SK-N-SH (cell line): ENCODE results near the gene ZIC2. TPM values are rescaled to one million over a fixed set of nuclear protein-coding genes. Genes with fewer than 3 reads are reported as not detected.

Experiments used
- CTCF ChIA-PET: fragments of 300-600, 350-600 bp; formaldehyde crosslinking; extraction: SDS; loops from one replicate; lab custom pipeline; 2021; lab: Yijun Ruan, JAX
- POLR2A ChIA-PET: fragments of 350-600 bp; sonication (Branson Sonifier 250); formaldehyde crosslinking; extraction: SDS; loops from one replicate; lab custom pipeline; 2020; ENCODE audit warnings: antibody characterized with exemption, inconsistent platforms; lab: Yijun Ruan, JAX
- DNase-seq: peaks from one replicate; pipeline ENCODE4 v3.0.0; 2012
- H2AFZ ChIP-seq: fragments of 200-600 bp; sonication (generic); 2 replicates; pipeline ENCODE4 v1.8.1; 2016; ENCODE audit warnings: antibody characterized with exemption, mild to moderate bottlenecking, low read depth
- H3F3A ChIP-seq: fragments of 200-600 bp; sonication (generic); replicated peaks from 2 replicates; pipeline ENCODE3; 2016; ENCODE audit warnings: antibody characterized with exemption, mild to moderate bottlenecking; ENCODE audit not compliant: insufficient read depth
- H3K27ac ChIP-seq, 2 experiments: fragments of 200-500 bp in 1 of 2; fragments of 200-600 bp in 1 of 2; sonication (Bioruptor generic) in 1 of 2; sonication (generic), shearing (Covaris generic) in 1 of 2; 2 replicates each; pipeline versions ENCODE4 v1.5.1 to v1.6.1; 2014 to 2016; ENCODE audit warnings: low read depth in 2 of 2, inconsistent platforms in 1 of 2, low read length in 1 of 2, mild to moderate bottlenecking in 1 of 2, mixed read lengths in 1 of 2
- H3K27me3 ChIP-seq: fragments of 200-600 bp; sonication (generic), shearing (Covaris generic); 2 replicates; pipeline ENCODE4 v1.6.1; 2016; ENCODE audit warnings: mixed run types; ENCODE audit not compliant: insufficient read depth
- H3K36me3 ChIP-seq, 2 experiments: fragments of 200-500 bp in 1 of 2; fragments of 200-600 bp in 1 of 2; sonication (Bioruptor generic) in 1 of 2; sonication (generic) in 1 of 2; replicated peaks in 1 of 2; 2 replicates each; pipeline versions ENCODE3 to v1.5.1; 2014 to 2016; ENCODE audit warnings: low read length in 1 of 2, mild to moderate bottlenecking in 1 of 2; ENCODE audit not compliant: insufficient read depth in 2 of 2, control insufficient read depth in 1 of 2
- H3K4me1 ChIP-seq, 2 experiments: fragments of 200-500 bp in 1 of 2; fragments of 200-600 bp in 1 of 2; sonication (Bioruptor generic) in 1 of 2; sonication (generic), shearing (Covaris generic) in 1 of 2; 2 replicates each; pipeline versions ENCODE4 v1.5.1 to v1.6.1; 2014 to 2016; ENCODE audit warnings: low read depth in 1 of 2, low read length in 1 of 2, mixed run types in 1 of 2; ENCODE audit not compliant: insufficient read depth in 2 of 2, control insufficient read depth in 1 of 2
- H3K4me2 ChIP-seq: fragments of 200-600 bp; sonication (generic), shearing (Covaris generic); 2 replicates; pipeline ENCODE4 v1.6.1; 2017; ENCODE audit warnings: mixed run types
- H3K4me3 ChIP-seq, 2 experiments: fragments of 200-500 bp in 1 of 2; fragments of 200-600 bp in 1 of 2; sonication (Bioruptor generic) in 1 of 2; sonication (generic), shearing (Covaris generic) in 1 of 2; 2 replicates each; pipeline versions ENCODE4 v1.5.1 to v1.8.1; 2014 to 2016; ENCODE audit warnings: low read depth in 2 of 2, inconsistent platforms in 1 of 2, low read length in 1 of 2, mild to moderate bottlenecking in 1 of 2, mixed read lengths in 1 of 2, moderate library complexity in 1 of 2
- H3K79me2 ChIP-seq: fragments of 200-600 bp; sonication (generic); 2 replicates; pipeline ENCODE4 v1.8.1; 2017; ENCODE audit warnings: mild to moderate bottlenecking; ENCODE audit not compliant: insufficient read depth
- H3K9ac ChIP-seq: fragments of 200-600 bp; sonication (generic); 2 replicates; pipeline ENCODE4 v1.6.1; 2017; ENCODE audit warnings: mixed run types
- H3K9me2 ChIP-seq: fragments of 200-600 bp; sonication (generic); 2 replicates; pipeline ENCODE4 v1.6.1; 2017; ENCODE audit warnings: mixed run types
- H3K9me3 ChIP-seq: fragments of 200-600 bp; sonication (generic); 2 replicates; pipeline ENCODE4 v1.6.1; 2017; ENCODE audit warnings: mixed run types, mild to moderate bottlenecking, moderate library complexity
- H4K20me1 ChIP-seq: fragments of 200-600 bp; sonication (generic); 2 replicates; pipeline ENCODE4 v1.6.1; 2017; ENCODE audit warnings: mild to moderate bottlenecking, mixed run types; ENCODE audit not compliant: insufficient read depth
- ELF1 ChIP-seq: IDR thresholded peaks from 2 replicates; pipeline ENCODE4 v1.4.0; 2012
- EZH2phosphoT487 ChIP-seq: fragments of 200-600 bp; sonication (generic); IDR thresholded peaks from 2 replicates; pipeline ENCODE4 v1.6.1; 2017; ENCODE audit warnings: low read depth, mixed run types, mild to moderate bottlenecking, antibody characterized with exemption, moderate library complexity, borderline replicate concordance
- FOXM1 ChIP-seq: IDR thresholded peaks from 2 replicates; pipeline ENCODE4 v1.4.0; 2012; ENCODE audit warnings: low read depth, mild to moderate bottlenecking
- GATA2 ChIP-seq: sonication (generic); formaldehyde crosslinking; IDR thresholded peaks from 2 replicates; pipeline ENCODE4 v1.5.0; 2020; ENCODE audit warnings: mild to moderate bottlenecking, missing genetic modification reagents
- JUND ChIP-seq: IDR thresholded peaks from 2 replicates; pipeline ENCODE4 v1.4.0; 2012
- MAX ChIP-seq: IDR thresholded peaks from 2 replicates; pipeline ENCODE4 v1.4.0; 2012; ENCODE audit warnings: low read depth
- NRF1 ChIP-seq: IDR thresholded peaks from 2 replicates; pipeline ENCODE4 v1.6.1; 2012; ENCODE audit warnings: low read depth, mild to moderate bottlenecking, low read length
- POLR2AphosphoS5 ChIP-seq: IDR thresholded peaks from 2 replicates; pipeline ENCODE4 v1.6.1; 2012; ENCODE audit warnings: low read depth, low read length
- RCOR1 ChIP-seq: fragments of 150-350 bp; IDR thresholded peaks from 2 replicates; pipeline ENCODE4 v1.6.1; 2017; ENCODE audit warnings: antibody characterized with exemption, low read length
- RFX5 ChIP-seq: IDR thresholded peaks from 2 replicates; pipeline ENCODE4 v1.6.1; 2012; ENCODE audit warnings: mild to moderate bottlenecking, improper control_type of control experiment, low read length
- RXRA ChIP-seq: IDR thresholded peaks from 2 replicates; pipeline ENCODE4 v1.4.0; 2012; ENCODE audit warnings: low read depth, mild to moderate bottlenecking, borderline replicate concordance
- SIN3A ChIP-seq: IDR thresholded peaks from 2 replicates; pipeline ENCODE4 v1.6.1; 2012; ENCODE audit warnings: low read depth, mild to moderate bottlenecking, low read length, moderate library complexity, borderline replicate concordance
- TAF1 ChIP-seq: IDR thresholded peaks from 2 replicates; pipeline ENCODE4 v1.6.1; 2012; ENCODE audit warnings: low read depth, mild to moderate bottlenecking, low read length, moderate library complexity, borderline replicate concordance
- USF2 ChIP-seq: fragments of 150-350 bp; IDR thresholded peaks from 2 replicates; pipeline ENCODE4 v1.6.1; 2017; ENCODE audit warnings: antibody characterized with exemption, low read length, low read depth, borderline replicate concordance
- ZBTB33 ChIP-seq: IDR thresholded peaks from 2 replicates; pipeline ENCODE4 v1.4.0; 2012; ENCODE audit warnings: low read depth, borderline replicate concordance
- WGBS: methylation state at CpG from one replicate; pipeline ENCODE4 v1.1.6; 2017; ENCODE audit warnings: low lambda C conversion rate; 5-methylcytosine and 5-hydroxymethylcytosine counted together
- polyA plus RNA-seq, 3 experiments: library from polyadenylated mRNA; depleted of rRNA; stranded (reverse); fragments of >200 nt; gene quantifications; 2 replicates each; pipeline ENCODE4 v1.2.3, GENCODE V29; 2012

The ZIC2 gene
- polyA plus RNA-seq, 1 of the 3 experiments (the other 2 are of a cell fraction), result not detected

GRCh38 chr13:99992949-99993351 lies 11.4 kb downstream of the ZIC2 start:
- TF ChIP-seq NRF1, result no peak
- TF ChIP-seq POLR2AphosphoS5, result no peak
- no peak for TF ChIP-seq ELF1
- TF ChIP-seq GATA2, result no peak
- TF ChIP-seq SIN3A, result no peak
- TF ChIP-seq RXRA, result no peak
- no peak for TF ChIP-seq TAF1
- no peak for TF ChIP-seq EZH2phosphoT487
- TF ChIP-seq FOXM1, result no peak
- TF ChIP-seq USF2, result no peak
- no peak for TF ChIP-seq RCOR1
- no peak for TF ChIP-seq RFX5
- no peak for TF ChIP-seq ZBTB33
- TF ChIP-seq JUND, result no peak
- TF ChIP-seq MAX, result no peak
- Histone ChIP-seq H3K27ac (no peak overlapping the region), H2AFZ (no peak overlapping the region), H3K27me3 (peaks cover 99% of the 10 kb centered on the region), H3K36me3 (no peaks in the 10 kb centered on the region), H3K4me3 (no peak overlapping the region), H3K4me1 (no peaks in the 10 kb centered on the region), H4K20me1 (peaks cover 9% of the 10 kb centered on the region; the same call in 1 of the 2 replicates), H3K9me2 (no peaks in the 10 kb centered on the region), H3K4me2 (no peak overlapping the region), H3K9ac (no peak overlapping the region), H3K79me2 (no peaks in the 10 kb centered on the region), H3K9me3 (no peaks in the 10 kb centered on the region), H3F3A (peaks cover 4% of the 10 kb centered on the region)
- 0% methylated on average over 3 of the region's 3 CpGs for WGBS
- CTCF ChIA-PET, result interaction anchor here (0.7 to 1.6 kb wide), 4 partner anchors 88 to 522 kb away, joined by 3 to 4 read pairs (median 4); no protein-coding TSS in a partner anchor
- POLR2A ChIA-PET, result no interaction called here
- DNase-seq, result no peak
